ENCODE measurements around the gene QRSL1. TPM values are rescaled to one million over a fixed set of nuclear protein-coding genes. Genes with fewer than 3 reads are reported as not detected.

The QRSL1 gene
- total RNA-seq, 1 donor from 2014 or later, result 11.8 TPM

GRCh38 chr6:106677282-106677681, 47.9 kb downstream of the QRSL1 start:
- Histone ChIP-seq H3K27ac (no peak overlapping the region), H3K27me3 (no peaks in the 10 kb centered on the region), H3K4me3 (no peak overlapping the region), H3K9me3 (no peaks in the 10 kb centered on the region), H3K4me1 (no peaks in the 10 kb centered on the region), H3K36me3 (no peaks in the 10 kb centered on the region)
- no peak for ATAC-seq
- DNase-seq, result no peak
- intact Hi-C loops (cut with DNase I), result no loop called here
- no peak for TF ChIP-seq CTCF (IDR thresholded peaks at IDR 0.05)

- Histone ChIP-seq H3K4me3 (no peak overlapping the region), H3K36me3 (no peaks in the 10 kb centered on the region), H3K27me3 (no peaks in the 10 kb centered on the region), H3K4me1 (no peaks in the 10 kb centered on the region), H3K27ac (no peak overlapping the region), H3K9me3 (no peaks in the 10 kb centered on the region)
- TF ChIP-seq CTCF (IDR thresholded peaks at IDR 0.05), result no peak
- no peak for DNase-seq
- ATAC-seq, result no peak
- intact Hi-C loops (cut with DNase I), result no loop called here
Measured at GRCh38 chr6:106684011-106684410, 54.6 kb downstream of the QRSL1 start.

GRCh38 chr6:106685833-106686232, 56.5 kb downstream of the QRSL1 start:
- DNase-seq (no peak), ATAC-seq (no peak)
- intact Hi-C loops (cut with DNase I), result no loop called here
- Histone ChIP-seq H3K27ac (no peak overlapping the region), H3K4me1 (no peaks in the 10 kb centered on the region), H3K27me3 (no peaks in the 10 kb centered on the region), H3K4me3 (no peak overlapping the region), H3K36me3 (no peaks in the 10 kb centered on the region), H3K9me3 (no peaks in the 10 kb centered on the region)
- TF ChIP-seq CTCF (IDR thresholded peaks at IDR 0.05), result no peak

- ATAC-seq (peak; percentile 74), DNase-seq (no peak)
- intact Hi-C loops (cut with DNase I), result no loop called here
- TF ChIP-seq CTCF (IDR thresholded peaks at IDR 0.05), result peak; percentile 13
- Histone ChIP-seq H3K27me3 (no peaks in the 10 kb centered on the region), H3K27ac (no peak overlapping the region), H3K4me3 (no peak overlapping the region), H3K36me3 (no peaks in the 10 kb centered on the region), H3K9me3 (no peaks in the 10 kb centered on the region), H3K4me1 (no peaks in the 10 kb centered on the region)
Measured at GRCh38 chr6:106688177-106688951, 59.0 kb downstream of the QRSL1 start.

- Histone ChIP-seq H3K36me3 (no peaks in the 10 kb centered on the region), H3K4me3 (no peak overlapping the region), H3K27ac (no peak overlapping the region), H3K9me3 (no peaks in the 10 kb centered on the region), H3K27me3 (no peaks in the 10 kb centered on the region), H3K4me1 (no peaks in the 10 kb centered on the region)
- TF ChIP-seq CTCF (IDR thresholded peaks at IDR 0.05), result no peak
- DNase-seq (no peak), ATAC-seq (peak; percentile 72)
- intact Hi-C loops (cut with DNase I), result no loop called here
Measured at GRCh38 chr6:106692112-106692818, 62.9 kb downstream of the QRSL1 start.

Measured in upper lobe of right lung (tissue), 1 donor.